Activated CD8-positive, alpha-beta memory T cell treated with anti-CD3 and anti-CD28 coated beads, Interleukin-2, amount 50 U/mL, for 48 hours (primary cell): ENCODE measurements around the gene RPH3AL.
"Not testable (repeated sequence)": the region's sequence is repeated elsewhere in the genome, so short reads cannot be mapped to it uniquely, and the experiment has no call there.

Source experiments
- DNase-seq: peaks from one replicate; pipeline ENCODE4 v3.0.0-alpha.2; 2020

RPH3AL gene

GRCh38 chr17:234163-234993 lies 118.2 kb downstream of the RPH3AL start:
- DNase-seq, result not testable (repeated sequence)

GRCh38 chr17:233473-233941 lies 119.1 kb downstream of the RPH3AL start:
- DNase-seq, result no peak

GRCh38 chr17:231966-232807 lies 120.4 kb downstream of the RPH3AL start:
- DNase-seq, result no peak

GRCh38 chr17:231191-231965 lies 121.2 kb downstream of the RPH3AL start:
- DNase-seq, result no peak

- no peak for DNase-seq
Observed at GRCh38 chr17:230395-230770, 122.2 kb downstream of the RPH3AL start.

GRCh38 chr17:229709-230394 lies 122.8 kb downstream of the RPH3AL start:
- DNase-seq, result no peak

- DNase-seq, result no peak
Observed at GRCh38 chr17:228951-229708, 123.5 kb downstream of the RPH3AL start.

GRCh38 chr17:227946-228615 lies 124.5 kb downstream of the RPH3AL start:
- DNase-seq, result no peak

- no peak for DNase-seq
Observed at GRCh38 chr17:227078-227945, 125.3 kb downstream of the RPH3AL start.

- no peak for DNase-seq
Observed at GRCh38 chr17:226108-227077, 126.2 kb downstream of the RPH3AL start.

GRCh38 chr17:225551-225950 lies 127.1 kb downstream of the RPH3AL start:
- no peak for DNase-seq

GRCh38 chr17:224576-224975 lies 128.0 kb downstream of the RPH3AL start:
- DNase-seq, result not testable (repeated sequence)

GRCh38 chr17:223723-224471 lies 128.7 kb downstream of the RPH3AL start:
- DNase-seq, result no peak

GRCh38 chr17:222172-222571 lies 130.4 kb downstream of the RPH3AL start:
- no peak for DNase-seq

- no peak for DNase-seq
Observed at GRCh38 chr17:219696-220095, 132.9 kb downstream of the RPH3AL start.

- no peak for DNase-seq
Observed at GRCh38 chr17:218432-219110, 134.0 kb downstream of the RPH3AL start.

GRCh38 chr17:216625-217024 lies 136.0 kb downstream of the RPH3AL start:
- DNase-seq, result no peak
